Sigmoid colon (tissue), 7 donors: Measurements from ENCODE around the gene ZFR2. TPM values are rescaled to one million over a fixed set of nuclear protein-coding genes. Genes with fewer than 3 reads are reported as not detected.

Source experiments
- DNase-seq: peaks from one replicate; pipeline ENCODE4 v3.0.0-alpha.2; 2019
- H3K27ac ChIP-seq, 4 donors: fragments of 200-600 bp; sonication (generic); one replicate each; pipeline ENCODE4 v1.5.1; 2016 to 2019; ENCODE audit warnings: mild to moderate bottlenecking in 1 of 4
- H3K27me3 ChIP-seq, 3 donors: fragments of 200-600 bp; sonication (generic); one replicate each; pipeline ENCODE4 v1.5.1; 2019; ENCODE audit warnings: mild to moderate bottlenecking in 1 of 3
- H3K36me3 ChIP-seq, 4 donors: fragments of 200-600 bp; sonication (generic); one replicate each; pipeline ENCODE4 v1.5.1; 2016 to 2019
- H3K4me1 ChIP-seq, 4 donors: fragments of 200-600 bp; sonication (generic); one replicate each; pipeline ENCODE4 v1.5.1; 2017 to 2019
- H3K4me3 ChIP-seq, 4 donors: fragments of 200-600 bp; sonication (generic); one replicate each; pipeline ENCODE4 v1.5.1; 2017 to 2019; ENCODE audit warnings: mild to moderate bottlenecking in 2 of 4, moderate library complexity in 1 of 4
- H3K9me3 ChIP-seq, 4 donors: fragments of 200-600 bp in 3 of 4; sonication (generic) in 3 of 4; one replicate each; pipeline versions ENCODE4 v1.5.1 to v1.6.1; 2013 to 2019
- EP300 ChIP-seq, 4 donors: sonication (generic); formaldehyde crosslinking; IDR thresholded peaks; one replicate each; pipeline ENCODE4 v1.6.1; 2017; ENCODE audit warnings: antibody characterized with exemption in 4 of 4
- POLR2A ChIP-seq, 2 donors: fragments of 450-650 bp; IDR thresholded peaks; one replicate each; pipeline ENCODE4 v1.6.1; 2016; ENCODE audit warnings: antibody characterized with exemption in 2 of 2, mild to moderate bottlenecking in 2 of 2, moderate library complexity in 2 of 2
- POLR2AphosphoS5 ChIP-seq, 4 donors: sonication (generic); formaldehyde crosslinking; IDR thresholded peaks; one replicate each; pipeline ENCODE4 v1.6.1; 2017; ENCODE audit warnings: antibody characterized with exemption in 4 of 4
- WGBS, 2 donors: extraction: QIAGEN DNeasy Blood & Tissue Kit; methylation state at CpG; one replicate each; pipeline ENCODE4 v1.1.7; 2013; 5-methylcytosine and 5-hydroxymethylcytosine counted together
- intact Hi-C: fragments of 100-400 bp; cut with DNase I; formaldehyde crosslinking; loops from one replicate; pipeline ENCODE4 v1.15.1; 2023
- polyA plus RNA-seq, 3 donors: library from polyadenylated mRNA; stranded (reverse); fragments of 200-250 nt; gene quantifications; one replicate each; pipeline ENCODE4 v1.2.3, GENCODE V29; 2013
- total RNA-seq, 4 donors: library from RNA; depleted of rRNA; stranded (reverse); fragments of >200 nt; gene quantifications; one replicate each; pipeline ENCODE4 v1.1.0, GENCODE V29; 2016
- TF ChIP-seq, protein P1 (sequence below), 4 experiments: fragments of 450-650 bp in 3 of 4; fragments of 200-600 bp in 1 of 4; IDR thresholded peaks; one replicate each; pipeline ENCODE4 v1.5.1; 2016 to 2019; ENCODE audit warnings: antibody characterized with exemption in 4 of 4, mild to moderate bottlenecking in 3 of 4, moderate library complexity in 2 of 4
- donor health status: healthy with polysubstance abuse.
- donor health status: Bipolar disorder and iron deficiency.
- donor health status: healthy.

ZFR2 gene
- total and polyA plus RNA-seq, 7 donors, result under 0.01 to 1.2 (median 0.47) TPM; not detected in 3

DNA sequence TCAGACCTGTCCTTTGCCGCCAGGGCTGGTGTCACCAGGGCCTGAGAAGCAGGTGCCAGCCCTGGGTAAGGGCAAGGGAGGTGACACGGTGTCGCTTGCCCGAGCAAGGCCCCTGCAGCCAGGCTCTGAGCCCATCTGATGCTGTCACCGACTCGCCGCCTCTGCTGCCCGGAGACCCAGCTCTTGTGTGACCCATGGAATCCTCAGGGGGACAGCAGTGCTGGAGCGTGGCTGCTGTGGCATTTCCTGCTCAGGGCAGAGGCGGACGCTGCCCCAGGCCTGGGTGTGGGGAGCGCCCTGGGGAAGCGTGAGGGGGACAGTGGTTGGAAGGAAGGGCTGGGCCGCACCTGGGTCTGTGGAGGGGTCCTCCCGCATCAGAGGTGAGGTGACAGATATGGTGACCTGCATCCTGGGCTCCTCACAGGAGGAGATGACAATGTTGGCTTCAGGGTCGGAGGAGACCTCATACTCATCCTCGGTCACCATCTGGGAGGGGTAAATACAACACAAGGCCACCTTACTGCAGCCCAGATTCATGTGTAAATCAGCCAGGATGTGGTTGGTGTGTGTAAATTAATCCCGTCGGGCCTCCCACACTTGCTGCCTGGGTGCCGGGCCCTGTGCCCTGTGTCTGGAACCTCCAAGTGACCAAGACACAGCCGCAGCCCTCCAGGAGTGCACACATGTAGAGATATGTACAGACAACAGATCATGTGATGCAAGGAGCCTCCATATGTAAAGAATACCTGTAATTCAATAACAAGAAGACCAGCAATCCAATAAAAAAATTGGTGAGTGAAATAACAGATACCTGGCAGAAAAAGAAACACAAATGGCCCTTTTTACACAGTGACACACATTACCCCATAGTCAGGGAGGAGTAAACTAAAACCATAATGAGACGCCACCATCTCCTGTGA, 55.1 kb downstream of the ZFR2 start:
- Histone ChIP-seq H3K27me3 (peaks cover 0 to 14% (median 0%) of the 10 kb centered on the region in 3 donors), H3K27ac (no peak overlapping the region), H3K4me3 (no peak overlapping the region), H3K4me1 (no peaks in the 10 kb centered on the region), H3K9me3 (no peaks in the 10 kb centered on the region), H3K36me3 (no peaks in the 10 kb centered on the region)
- 77 to 87% methylated on average over 22 of the region's 22 CpGs for WGBS, 2 donors
- no peak for DNase-seq
- intact Hi-C loops, result no loop called here
- TF ChIP-seq, protein P1, sequence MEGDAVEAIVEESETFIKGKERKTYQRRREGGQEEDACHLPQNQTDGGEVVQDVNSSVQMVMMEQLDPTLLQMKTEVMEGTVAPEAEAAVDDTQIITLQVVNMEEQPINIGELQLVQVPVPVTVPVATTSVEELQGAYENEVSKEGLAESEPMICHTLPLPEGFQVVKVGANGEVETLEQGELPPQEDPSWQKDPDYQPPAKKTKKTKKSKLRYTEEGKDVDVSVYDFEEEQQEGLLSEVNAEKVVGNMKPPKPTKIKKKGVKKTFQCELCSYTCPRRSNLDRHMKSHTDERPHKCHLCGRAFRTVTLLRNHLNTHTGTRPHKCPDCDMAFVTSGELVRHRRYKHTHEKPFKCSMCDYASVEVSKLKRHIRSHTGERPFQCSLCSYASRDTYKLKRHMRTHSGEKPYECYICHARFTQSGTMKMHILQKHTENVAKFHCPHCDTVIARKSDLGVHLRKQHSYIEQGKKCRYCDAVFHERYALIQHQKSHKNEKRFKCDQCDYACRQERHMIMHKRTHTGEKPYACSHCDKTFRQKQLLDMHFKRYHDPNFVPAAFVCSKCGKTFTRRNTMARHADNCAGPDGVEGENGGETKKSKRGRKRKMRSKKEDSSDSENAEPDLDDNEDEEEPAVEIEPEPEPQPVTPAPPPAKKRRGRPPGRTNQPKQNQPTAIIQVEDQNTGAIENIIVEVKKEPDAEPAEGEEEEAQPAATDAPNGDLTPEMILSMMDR (IDR thresholded peaks at IDR 0.05), result no peak
- TF ChIP-seq POLR2AphosphoS5 (IDR thresholded peaks at IDR 0.05), result no peak
- TF ChIP-seq POLR2A (IDR thresholded peaks at IDR 0.05), result no peak
- TF ChIP-seq EP300 (IDR thresholded peaks at IDR 0.05), result no peak

DNA sequence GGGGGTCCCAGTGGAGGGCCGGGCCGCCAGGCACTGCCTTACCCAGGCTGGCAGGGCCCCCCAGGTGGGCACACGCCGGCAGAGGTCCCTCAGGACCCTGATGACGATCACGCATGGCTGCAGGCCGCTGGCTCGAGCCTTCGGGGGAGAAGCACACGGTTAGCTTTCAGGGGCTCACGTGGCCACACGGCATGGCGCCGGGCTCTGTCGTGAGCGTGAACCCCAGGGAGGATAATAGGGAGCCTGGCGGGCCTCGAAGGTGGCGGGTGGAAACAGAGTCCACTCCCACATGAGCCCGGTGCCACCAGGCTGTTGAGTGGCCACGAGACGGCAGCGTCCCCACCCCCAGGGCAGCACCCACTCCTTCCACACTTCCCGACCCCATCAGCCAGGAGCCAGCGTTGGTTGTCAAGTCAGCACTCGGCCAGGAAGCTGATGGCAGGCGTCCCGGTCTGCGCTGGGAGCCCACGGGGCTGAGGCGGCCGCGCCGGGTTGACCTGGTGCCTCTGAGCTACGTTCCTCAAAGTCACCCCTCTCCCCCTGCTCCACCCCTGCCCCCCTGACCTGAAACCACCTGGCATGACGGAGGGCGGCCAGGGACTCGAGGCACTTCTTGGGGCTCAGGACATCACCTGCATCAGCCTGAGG, 58.0 kb downstream of the ZFR2 start:
- Histone ChIP-seq H3K27ac (no peak overlapping the region), H3K36me3 (no peaks in the 10 kb centered on the region), H3K27me3 (peaks cover 0 to 11% (median 0%) of the 10 kb centered on the region in 3 donors), H3K9me3 (no peaks in the 10 kb centered on the region), H3K4me1 (no peaks in the 10 kb centered on the region), H3K4me3 (no peak overlapping the region)
- no peak for TF ChIP-seq EP300 (IDR thresholded peaks at IDR 0.05)
- TF ChIP-seq POLR2AphosphoS5 (IDR thresholded peaks at IDR 0.05), result no peak
- TF ChIP-seq, protein P1 (IDR thresholded peaks at IDR 0.05), result no peak
- no peak for TF ChIP-seq POLR2A (IDR thresholded peaks at IDR 0.05)
- DNase-seq, result no peak
- 78 to 81% methylated on average over 38 of the region's 38 CpGs for WGBS, 2 donors
- intact Hi-C loops, result no loop called here

DNA sequence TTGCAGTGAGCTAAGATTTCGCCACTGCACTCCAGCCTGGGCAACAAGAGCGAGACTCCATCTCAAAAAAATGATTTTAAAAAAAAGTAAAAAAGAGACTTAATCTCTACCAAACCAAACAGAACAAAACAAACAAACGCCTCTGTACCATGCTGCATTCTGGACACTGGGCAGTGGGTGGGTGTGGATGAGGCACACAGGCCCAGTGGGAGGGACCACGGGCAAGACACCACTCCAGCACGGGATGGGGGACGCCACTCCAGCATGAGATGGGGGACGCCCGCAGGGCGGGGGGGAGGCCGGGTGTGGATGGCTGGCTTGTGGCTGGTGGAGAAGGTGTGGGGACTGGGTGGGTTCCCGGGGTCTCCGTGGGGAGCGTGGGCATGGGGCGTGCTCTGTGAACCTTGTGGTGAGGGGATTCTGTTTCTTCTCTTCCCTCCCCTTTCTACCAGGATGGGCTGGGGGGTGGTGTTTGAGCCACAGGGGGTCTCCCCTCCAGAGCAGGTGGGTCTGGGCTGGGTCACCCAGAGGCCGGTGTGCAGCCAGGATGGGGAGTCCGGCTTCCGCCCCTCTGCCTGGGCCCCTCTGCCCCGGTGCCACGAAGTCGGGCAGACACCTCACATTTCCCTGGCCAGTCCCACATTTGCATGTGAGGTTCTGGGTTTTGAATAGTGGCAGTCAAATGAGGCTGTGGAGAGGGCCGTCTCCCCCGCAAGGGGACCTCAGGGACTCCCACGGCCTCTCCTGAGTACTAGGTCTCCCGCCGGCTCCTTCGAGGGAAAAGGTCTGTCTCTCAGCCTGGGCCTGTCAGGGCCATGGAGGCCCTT, 58.7 kb downstream of the ZFR2 start:
- Histone ChIP-seq H3K27ac (no peak overlapping the region), H3K27me3 (peaks cover 0 to 11% (median 0%) of the 10 kb centered on the region in 3 donors), H3K4me3 (no peak overlapping the region), H3K9me3 (no peaks in the 10 kb centered on the region), H3K4me1 (no peaks in the 10 kb centered on the region), H3K36me3 (no peaks in the 10 kb centered on the region)
- TF ChIP-seq, protein P1 (IDR thresholded peaks at IDR 0.05), result no peak
- TF ChIP-seq EP300 (IDR thresholded peaks at IDR 0.05) (no peak), POLR2A (IDR thresholded peaks at IDR 0.05) (no peak)
- intact Hi-C loops, result no loop called here
- 69 to 78% methylated on average over 26 of the region's 26 CpGs for WGBS, 2 donors
- DNase-seq, result no peak

DNA sequence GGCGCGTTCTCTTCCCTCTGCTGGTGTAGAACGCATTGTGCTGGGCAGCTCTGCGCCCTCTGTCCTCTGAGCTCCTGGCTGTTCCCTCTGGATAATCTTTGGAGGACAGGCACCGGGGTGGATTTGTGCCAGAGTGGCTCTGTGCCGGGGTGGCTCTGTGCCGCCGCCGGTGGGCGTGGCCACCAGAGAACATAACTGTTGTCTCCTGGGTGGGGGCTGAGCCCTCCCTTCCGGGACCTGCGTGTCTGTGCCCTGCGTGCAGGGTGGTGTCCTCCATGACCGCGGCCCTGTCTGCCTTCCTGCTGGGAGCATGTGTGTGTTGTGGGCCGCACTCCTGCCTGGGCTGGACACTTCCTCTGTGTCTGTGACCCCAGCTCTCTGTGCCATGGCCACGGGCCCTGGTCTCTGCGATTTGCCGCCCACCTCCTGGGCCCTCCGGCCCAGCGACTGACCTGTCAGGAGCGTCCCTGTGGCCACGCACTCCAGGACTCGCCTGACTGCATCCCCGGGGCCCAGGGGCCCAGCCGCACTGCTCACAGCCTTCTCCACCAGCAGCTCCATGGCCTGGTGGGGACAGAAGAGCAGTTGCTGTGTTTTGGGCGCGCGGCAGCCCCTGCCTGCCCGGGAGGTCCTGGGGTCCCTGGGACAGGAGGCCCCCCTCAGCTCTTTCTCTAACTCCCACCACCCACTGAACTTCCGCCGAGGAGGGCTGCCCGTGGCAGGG, 60.3 kb downstream of the ZFR2 start:
- H3K27ac ChIP-seq, result no peak overlapping the region
- TF ChIP-seq POLR2A (IDR thresholded peaks at IDR 0.05) (no peak), POLR2AphosphoS5 (IDR thresholded peaks at IDR 0.05) (no peak), EP300 (IDR thresholded peaks at IDR 0.05) (no peak)
- TF ChIP-seq, protein P1 (IDR thresholded peaks at IDR 0.05), result no peak
- H3K9me3 ChIP-seq, result no peaks in the 10 kb centered on the region
- 61 to 84% methylated on average over 33 of the region's 33 CpGs for whole genome bisulfite sequencing, 2 donors
- DNase-seq, result no peak
- no peaks in the 10 kb centered on the region for H3K36me3 ChIP-seq
- peaks cover 0 to 14% (median 3%) of the 10 kb centered on the region in 3 donors for H3K27me3 ChIP-seq
- intact Hi-C loops, result no loop called here
- no peaks in the 10 kb centered on the region for H3K4me1 ChIP-seq
- H3K4me3 ChIP-seq, result no peak overlapping the region
